NCI-H226 (cell line): ENCODE measurements around the gene KLRC3.
"Not testable (repeated sequence)": the region's sequence is repeated elsewhere in the genome, so short reads cannot be mapped to it uniquely, and the experiment has no call there.

Experiments used
- DNase-seq: peaks from one replicate; pipeline ENCODE4 v3.0.0-alpha.2; 2015

Gene KLRC3

GRCh38 chr12:10368206-10369171 lies 51.9 kb downstream of the KLRC3 start:
- DNase-seq = no peak

DNA sequence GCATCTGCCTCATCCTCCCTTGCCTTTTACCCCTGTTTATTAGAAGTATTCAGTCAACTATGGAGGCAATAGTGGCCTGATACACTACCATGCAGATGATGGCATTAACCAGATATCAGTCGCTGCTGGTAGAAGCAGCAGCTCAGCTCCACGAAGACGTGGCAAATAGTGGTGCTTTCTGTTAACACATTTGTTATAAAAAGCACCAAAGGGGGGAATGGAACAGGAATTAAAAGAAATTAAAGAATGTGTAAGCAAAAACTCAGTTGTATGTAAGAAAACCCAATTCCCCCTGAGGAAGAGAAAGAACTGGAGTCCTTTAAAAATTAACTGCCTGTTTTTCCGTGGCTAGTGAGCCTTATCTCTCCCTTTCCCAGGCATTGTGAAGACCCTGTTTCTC lies 52.7 kb downstream of the KLRC3 start:
- DNase-seq = not testable (repeated sequence)

DNA sequence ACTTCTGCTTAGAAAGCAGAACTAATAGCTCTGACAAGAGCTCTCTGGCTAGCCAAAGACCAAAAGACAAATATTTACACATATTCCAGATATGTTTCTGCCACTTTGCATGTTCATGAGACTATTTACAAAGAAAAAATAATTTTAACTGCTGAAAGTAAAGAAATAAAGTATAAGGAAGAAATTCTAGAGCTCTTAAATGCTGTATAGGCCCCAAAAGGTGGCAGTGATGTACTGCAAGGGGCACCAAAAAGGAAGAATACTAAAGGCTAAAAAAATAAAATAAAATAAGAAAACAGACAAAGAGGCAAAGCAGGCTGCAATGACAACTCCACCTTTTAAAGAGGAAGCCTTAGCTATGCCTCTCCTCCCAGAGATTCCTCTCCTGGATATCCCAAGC lies 53.5 kb downstream of the KLRC3 start:
- DNase-seq = peak; percentile 43

DNA sequence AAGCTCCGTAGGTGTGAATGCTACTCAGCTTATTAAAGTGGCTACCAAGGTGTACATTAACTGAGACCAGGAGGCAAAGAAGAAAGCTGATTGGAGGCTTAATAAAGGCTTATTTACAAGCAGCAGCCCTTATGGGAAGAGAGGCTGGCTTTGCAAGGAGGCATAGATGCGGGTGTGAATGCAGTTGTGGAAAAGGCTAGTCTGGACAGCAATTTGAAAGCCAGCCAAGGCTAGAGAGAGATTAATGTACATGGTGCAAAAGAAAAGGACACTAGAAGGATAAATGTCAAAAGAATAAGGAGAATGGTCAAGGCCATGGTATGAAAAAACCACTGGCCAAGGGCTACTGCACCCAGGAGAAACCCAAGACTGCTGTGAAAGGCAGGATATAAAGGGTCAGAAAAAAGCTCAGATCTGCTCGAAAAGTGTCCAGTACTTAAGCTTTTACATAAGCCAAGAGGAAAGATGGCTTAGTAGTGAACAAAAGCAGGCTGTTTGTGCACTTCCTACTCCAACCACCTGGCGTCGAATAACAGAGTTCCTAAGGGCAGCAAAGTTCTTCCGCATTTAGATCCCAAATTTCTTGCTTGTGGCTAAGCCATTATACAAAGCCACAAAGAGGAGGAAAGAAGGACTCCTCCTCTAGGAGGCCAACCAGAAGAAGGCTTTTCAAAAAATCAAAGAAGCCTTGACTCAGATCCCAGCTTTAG lies 54.5 kb downstream of the KLRC3 start:
- no peak for DNase-seq

- peak; percentile 67 for DNase-seq
Observed at GRCh38 chr12:10364815-10365622, 55.4 kb downstream of the KLRC3 start.

DNA sequence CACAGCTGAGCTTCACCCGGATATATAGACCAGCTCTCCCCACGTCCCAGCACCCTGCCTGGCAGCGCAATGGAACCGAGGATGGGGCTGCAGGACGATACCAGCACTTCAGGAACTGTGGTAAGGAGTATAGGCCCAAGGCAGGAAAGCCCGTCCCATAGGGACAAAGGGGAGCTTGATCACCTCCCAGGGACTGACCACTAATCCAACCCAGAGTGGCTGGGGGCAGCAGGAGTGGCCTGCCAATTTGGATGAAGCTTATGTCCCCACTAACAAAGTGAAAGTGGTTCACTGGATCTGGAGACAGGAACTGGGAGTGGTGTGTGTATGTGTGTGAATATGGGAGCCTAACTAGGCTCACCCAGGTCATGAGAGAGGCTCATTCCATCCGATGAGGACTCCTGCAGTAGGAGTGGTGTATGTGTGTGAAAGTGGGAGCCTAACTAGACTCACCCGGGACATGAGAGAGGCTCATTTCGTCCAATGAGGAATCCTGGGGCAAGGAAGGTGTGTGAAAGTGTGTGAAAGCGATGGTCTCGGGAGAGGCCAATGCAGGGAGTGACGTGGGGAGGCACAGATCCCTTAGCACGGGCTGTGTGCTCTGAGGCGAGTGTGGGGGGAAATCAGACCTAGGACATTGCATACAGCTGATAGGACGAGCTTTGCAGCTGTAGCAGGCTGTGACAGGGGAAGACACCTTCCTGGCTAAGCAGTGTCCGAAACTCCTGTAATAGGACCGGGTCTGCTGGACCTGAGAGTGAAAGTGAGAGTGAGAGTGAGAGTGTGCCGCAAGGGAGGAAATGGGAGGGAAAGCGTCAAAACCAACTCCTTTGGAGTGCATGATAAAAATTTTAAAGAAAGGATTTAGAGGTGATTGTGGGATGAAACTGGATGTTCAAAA lies 56.2 kb downstream of the KLRC3 start:
- DNase-seq = peak; percentile 11

DNA sequence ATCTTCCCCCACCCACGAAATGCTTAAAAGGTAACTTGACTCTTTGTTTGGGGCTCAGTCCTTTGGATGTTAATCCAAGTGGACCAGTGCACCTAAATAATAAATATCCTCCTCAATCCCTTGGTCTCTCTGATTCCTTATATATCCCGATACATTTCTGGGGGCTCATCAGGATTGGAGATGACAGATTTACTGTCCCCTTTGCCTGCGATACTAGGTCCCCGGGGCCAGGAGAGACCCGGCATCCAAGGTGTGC lies 56.8 kb downstream of the KLRC3 start:
- no peak for DNase-seq

GRCh38 chr12:10362828-10363657 lies 57.4 kb downstream of the KLRC3 start:
- DNase-seq = no peak

- DNase-seq = no peak
Observed at GRCh38 chr12:10362325-10362724, 58.1 kb downstream of the KLRC3 start.
